Measurements from ENCODE around the gene L3MBTL1. TPM values are rescaled to one million over a fixed set of nuclear protein-coding genes. Genes with fewer than 3 reads are reported as not detected.

L3MBTL1 gene
- total and polyA plus RNA-seq, 2 of the 4 experiments (the other 2 are of a cell fraction): 2.2 to 4.5 TPM

GRCh38 chr20:43548273-43548880 is 40.9 kb downstream of the L3MBTL1 start:
- POLR2A ChIA-PET (ENCODE audit: unreplicated experiment): no interaction called here
- TF ChIP-seq MAZ (IDR thresholded peaks at IDR 0.05; ENCODE audit: borderline replicate concordance, low read depth, low read length) (no peak), MAFK (IDR thresholded peaks at IDR 0.05; ENCODE audit: low read depth, low read length) (no peak), RFX5 (IDR thresholded peaks at IDR 0.05; ENCODE audit: low read depth, low read length) (no peak), CHD1 (IDR thresholded peaks at IDR 0.05; ENCODE audit: low read depth, low read length) (no peak), FOS (IDR thresholded peaks at IDR 0.05; ENCODE audit: low read depth, low read length) (no peak), ELK1 (IDR thresholded peaks at IDR 0.05; ENCODE audit: borderline replicate concordance, low read depth, low read length) (no peak), RAD21 (IDR thresholded peaks at IDR 0.05; ENCODE audit: low read length) (no peak), CTCF (conservative IDR thresholded peaks at IDR 0.05; ENCODE audit: low read depth, low read length) (no peak), RCOR1 (IDR thresholded peaks at IDR 0.05; ENCODE audit: insufficient replicate concordance, low read length) (no peak), BHLHE40 (IDR thresholded peaks at IDR 0.05; ENCODE audit: low read depth, low read length) (no peak), USF2 (IDR thresholded peaks at IDR 0.05; ENCODE audit: low read depth, low read length) (no peak)
- CTCF ChIA-PET: no interaction called here
- Histone ChIP-seq H4K20me1 (ENCODE audit: insufficient read depth, low read length) (no peaks in the 10 kb centered on the region), H3K9me1 (ENCODE audit: insufficient read depth, low read length) (no peaks in the 10 kb centered on the region), H4K91ac (ENCODE audit: insufficient read depth, low read depth, low read length) (no peak overlapping the region), H3K18ac (ENCODE audit: low read depth, low read length) (no peak overlapping the region), H3K56ac (ENCODE audit: extremely low read depth, insufficient read depth, low read length) (no peak overlapping the region), H2BK15ac (ENCODE audit: low read depth, low read length) (no peak overlapping the region), H4K8ac (ENCODE audit: low read depth in 2 of 2, low read length in 2 of 2) (no peak overlapping the region), H2BK20ac (ENCODE audit: low read depth, low read length) (no peak overlapping the region), H3K27me3 (ENCODE audit: control insufficient read depth, insufficient read depth, low read length) (no peaks in the 10 kb centered on the region; the same call in 1 of the 2 replicates), H2BK5ac (ENCODE audit: low read depth, low read length, poor library complexity, severe bottlenecking) (no peak overlapping the region), H2AFZ (replicated peaks; ENCODE audit: low read length, poor library complexity) (no peak overlapping the region), H3K4me1 (ENCODE audit: control insufficient read depth, insufficient read depth, low read length) (no peaks in the 10 kb centered on the region), H4K5ac (ENCODE audit: low read depth, low read length) (no peak overlapping the region), H3K9me3 (ENCODE audit: control insufficient read depth, insufficient read depth, low read length) (peaks cover 6% of the 10 kb centered on the region), H2AK9ac (replicated peaks; ENCODE audit: low read depth, low read length, poor library complexity) (no peak overlapping the region), H3K36me3 (ENCODE audit: control insufficient read depth, insufficient read depth, low read length) (no peaks in the 10 kb centered on the region), H2BK120ac (ENCODE audit: low read depth, low read length) (no peak overlapping the region), H3K4me3 (ENCODE audit: insufficient read depth, low read depth, low read length) (no peak overlapping the region), H3K27ac (ENCODE audit: insufficient read depth, low read length) (no peak overlapping the region), H3K9ac (ENCODE audit: low read depth, low read length) (no peak overlapping the region), H3K23ac (ENCODE audit: low read depth, low read length) (no peak overlapping the region), H3K4me2 (ENCODE audit: low read depth, low read length) (no peak overlapping the region), H3K4ac (ENCODE audit: low read depth, low read length) (no peak overlapping the region), H3K79me1 (ENCODE audit: low read depth in 1 of 2, low read length in 2 of 2) (no peaks in the 10 kb centered on the region), H3K14ac (replicated peaks; ENCODE audit: low read depth, low read length) (no peak overlapping the region), H2AK5ac (ENCODE audit: low read depth, low read length) (no peak overlapping the region)
- WGBS, 2 experiments (ENCODE audit: extremely low coverage in 2 of 2, insufficient read length in 1 of 2): 53% methylated on average over 3 of the region's 5 CpGs; no CpG with 5 or more reads in 1 of the 2 experiments
- dilution Hi-C loops (cut with HindIII; ENCODE audit: low sequenced_read_pairs, unreplicated experiment): no loop called here
- intact Hi-C loops (cut with micrococcal nuclease): no loop called here
- no peak for ATAC-seq (ENCODE audit: low read depth)
- in situ Hi-C loops (cut with MboI; ENCODE audit: low sequenced_read_pairs): no loop called here
- no peak for DNase-seq
- no TSS peak for BruUV-seq (replicated peaks)

Measured in IMR-90 (cell line).